ENCODE data around the gene NACA2. TPM values are rescaled to one million over a fixed set of nuclear protein-coding genes. Genes with fewer than 3 reads are reported as not detected.
A peak's percentile ranks its signal among the peaks of the same experiment; 100 is the strongest.

The NACA2 gene
- total and polyA plus RNA-seq, 2 of the 13 experiments (the other 11 are each of a cell fraction or from before 2014, with no cell fraction given) = 0.21 TPM; not detected in 1

GRCh38 chr17:61568219-61569072 is 22.6 kb downstream of the NACA2 start (continued):
- TF ChIP-seq ZNF3 (CRISPR knock-in tag; IDR thresholded peaks at IDR 0.05) (no peak), ATAD3A (CRISPR knock-in tag; IDR thresholded peaks at IDR 0.05) (no peak), MEF2D (CRISPR knock-in tag; IDR thresholded peaks at IDR 0.05) (0 out of 2 replicates have a peak, but pooled peaks have one; percentile 47), RARA (CRISPR knock-in tag; IDR thresholded peaks at IDR 0.05) (peak; percentile 87), NR2F6 (IDR thresholded peaks at IDR 0.05) (peak; percentile 63; the same call in 1 of the 2 replicates), NR2F6 (CRISPR knock-in tag; IDR thresholded peaks at IDR 0.05) (peak; percentile 76), ZNF530 (CRISPR knock-in tag; IDR thresholded peaks at IDR 0.05; ENCODE audit: low read depth) (no peak), ZNF724P (CRISPR knock-in tag; IDR thresholded peaks at IDR 0.05; ENCODE audit: borderline replicate concordance) (no peak), JUNB (CRISPR knock-in tag; IDR thresholded peaks at IDR 0.05; ENCODE audit: borderline replicate concordance) (peak; percentile 86), HIVEP1 (CRISPR knock-in tag; IDR thresholded peaks at IDR 0.05) (no peak), SP2 (CRISPR knock-in tag; IDR thresholded peaks at IDR 0.05) (no peak), ZNF878 (CRISPR knock-in tag; IDR thresholded peaks at IDR 0.05) (peak; percentile 49; the same call in 1 of the 2 replicates), SMARCE1 (IDR thresholded peaks at IDR 0.05; ENCODE audit: borderline replicate concordance) (peak; percentile 99), FOXK2 (IDR thresholded peaks at IDR 0.05) (peak; percentile 85), CC2D1A (CRISPR knock-in tag; IDR thresholded peaks at IDR 0.05) (no peak), SUZ12 (IDR thresholded peaks at IDR 0.05; ENCODE audit: low read depth, low read length) (no peak), PLSCR1 (CRISPR knock-in tag; IDR thresholded peaks at IDR 0.05; ENCODE audit: borderline replicate concordance) (no peak), MAF1 (CRISPR knock-in tag; IDR thresholded peaks at IDR 0.05; ENCODE audit: borderline replicate concordance) (no peak), FOXC1 (CRISPR knock-in tag; IDR thresholded peaks at IDR 0.05; ENCODE audit: borderline replicate concordance) (no peak), ZNF839 (CRISPR knock-in tag; IDR thresholded peaks at IDR 0.05; ENCODE audit: borderline replicate concordance) (no peak), CENPX (CRISPR knock-in tag; IDR thresholded peaks at IDR 0.05) (no peak), SKIL (CRISPR knock-in tag; IDR thresholded peaks at IDR 0.05; ENCODE audit: borderline replicate concordance) (0 out of 2 replicates have a peak, but pooled peaks have one; percentile 12), ZNF121 (CRISPR knock-in tag; IDR thresholded peaks at IDR 0.05) (peak; percentile 97)
- TF ChIP-seq, protein P1, sequence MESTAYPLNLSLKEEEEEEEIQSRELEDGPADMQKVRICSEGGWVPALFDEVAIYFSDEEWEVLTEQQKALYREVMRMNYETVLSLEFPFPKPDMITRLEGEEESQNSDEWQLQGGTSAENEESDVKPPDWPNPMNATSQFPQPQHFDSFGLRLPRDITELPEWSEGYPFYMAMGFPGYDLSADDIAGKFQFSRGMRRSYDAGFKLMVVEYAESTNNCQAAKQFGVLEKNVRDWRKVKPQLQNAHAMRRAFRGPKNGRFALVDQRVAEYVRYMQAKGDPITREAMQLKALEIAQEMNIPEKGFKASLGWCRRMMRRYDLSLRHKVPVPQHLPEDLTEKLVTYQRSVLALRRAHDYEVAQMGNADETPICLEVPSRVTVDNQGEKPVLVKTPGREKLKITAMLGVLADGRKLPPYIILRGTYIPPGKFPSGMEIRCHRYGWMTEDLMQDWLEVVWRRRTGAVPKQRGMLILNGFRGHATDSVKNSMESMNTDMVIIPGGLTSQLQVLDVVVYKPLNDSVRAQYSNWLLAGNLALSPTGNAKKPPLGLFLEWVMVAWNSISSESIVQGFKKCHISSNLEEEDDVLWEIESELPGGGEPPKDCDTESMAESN (CRISPR knock-in tag; conservative IDR thresholded peaks at IDR 0.05) = 0 out of 2 replicates have a peak, but pooled peaks have one; percentile 22
- TF ChIP-seq, protein P2, sequence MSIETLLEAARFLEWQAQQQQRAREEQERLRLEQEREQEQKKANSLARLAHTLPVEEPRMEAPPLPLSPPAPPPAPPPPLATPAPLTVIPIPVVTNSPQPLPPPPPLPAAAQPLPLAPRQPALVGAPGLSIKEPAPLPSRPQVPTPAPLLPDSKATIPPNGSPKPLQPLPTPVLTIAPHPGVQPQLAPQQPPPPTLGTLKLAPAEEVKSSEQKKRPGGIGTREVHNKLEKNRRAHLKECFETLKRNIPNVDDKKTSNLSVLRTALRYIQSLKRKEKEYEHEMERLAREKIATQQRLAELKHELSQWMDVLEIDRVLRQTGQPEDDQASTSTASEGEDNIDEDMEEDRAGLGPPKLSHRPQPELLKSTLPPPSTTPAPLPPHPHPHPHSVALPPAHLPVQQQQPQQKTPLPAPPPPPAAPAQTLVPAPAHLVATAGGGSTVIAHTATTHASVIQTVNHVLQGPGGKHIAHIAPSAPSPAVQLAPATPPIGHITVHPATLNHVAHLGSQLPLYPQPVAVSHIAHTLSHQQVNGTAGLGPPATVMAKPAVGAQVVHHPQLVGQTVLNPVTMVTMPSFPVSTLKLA (IDR thresholded peaks at IDR 0.05) = no peak

All from HepG2 (cell line).